Measurements from ENCODE around the gene NME2. TPM values are rescaled to one million over a fixed set of nuclear protein-coding genes. Genes with fewer than 3 reads are reported as not detected.
"Not testable (repeated sequence)": the region's sequence is repeated elsewhere in the genome, so short reads cannot be mapped to it uniquely, and the experiment has no call there.

The NME2 gene
- total RNA-seq, 1 experiment from 2014 or later, result 826 TPM

GRCh38 chr17:51166987-51167931, 1.0 kb downstream of the NME2 start:
- CTCF ChIA-PET, result no interaction called here
- Histone ChIP-seq H3K79me2 (ENCODE audit: low read depth) (peaks cover 30% of the 10 kb centered on the region), H3K4me2 (peak overlapping the region; percentile 97), H3F3A (ENCODE audit: insufficient read depth, low read depth) (peaks cover 79% of the 10 kb centered on the region), H3K27ac (peak overlapping the region; percentile 78), H2AFZ (peak overlapping the region; percentile 94), H3K27me3 (ENCODE audit: insufficient read depth, low read depth) (no peaks in the 10 kb centered on the region), H3K4me3 (peak overlapping the region; percentile 80), H4K20me1 (ENCODE audit: insufficient read depth) (peaks cover 43% of the 10 kb centered on the region), H3K36me3 (ENCODE audit: low read depth) (peaks cover 51% of the 10 kb centered on the region), H3K9me2 (ENCODE audit: insufficient read depth) (no peaks in the 10 kb centered on the region), H3K4me1 (replicated peaks; ENCODE audit: insufficient read depth) (peaks cover 18% of the 10 kb centered on the region; the same call in 1 of the 2 replicates), H3K9me3 (ENCODE audit: insufficient read depth, low read depth) (no peaks in the 10 kb centered on the region)
- TF ChIP-seq EZH2 (IDR thresholded peaks at IDR 0.05; ENCODE audit: low read depth) (no peak), CTCF (conservative IDR thresholded peaks at IDR 0.05) (peak; percentile 92)
- BruUV-seq (replicated peaks), result TSS peak; percentile 35
- intact Hi-C loops (cut with micrococcal nuclease; ENCODE audit: unreplicated experiment), result loop anchor here (5.0 kb wide), 2 partner anchors 95 to 165 kb away; partner anchors contain the start of genes MBTD1 and UTP18
- DNase-seq, result peak in 1 of 2 experiments; percentile 68
- POLR2A ChIA-PET (ENCODE audit: unreplicated experiment), result no interaction called here

- H3K4me3 ChIP-seq, result no peak overlapping the region
- H3K36me3 ChIP-seq (ENCODE audit: low read depth), result peaks cover 42% of the 10 kb centered on the region
- H3K9me3 ChIP-seq (ENCODE audit: insufficient read depth, low read depth), result no peaks in the 10 kb centered on the region
- H3F3A ChIP-seq (ENCODE audit: insufficient read depth, low read depth), result peaks cover 79% of the 10 kb centered on the region
- BruUV-seq (replicated peaks), result no TSS peak
- no peak overlapping the region for H2AFZ ChIP-seq
- ChIA-PET POLR2A (ENCODE audit: unreplicated experiment) (no interaction called here), CTCF (no interaction called here)
- intact Hi-C loops (cut with micrococcal nuclease; ENCODE audit: unreplicated experiment), result loop anchor here (5.0 kb wide), 2 partner anchors 93 to 167 kb away; partner anchors contain the start of genes MBTD1 and UTP18
- peaks cover 30% of the 10 kb centered on the region for H3K79me2 ChIP-seq (ENCODE audit: low read depth)
- H3K4me2 ChIP-seq, result no peak overlapping the region
- H3K4me1 ChIP-seq (replicated peaks; ENCODE audit: insufficient read depth), result peaks cover 18% of the 10 kb centered on the region; the same call in 1 of the 2 replicates
- H4K20me1 ChIP-seq (ENCODE audit: insufficient read depth), result peaks cover 47% of the 10 kb centered on the region
- H3K9me2 ChIP-seq (ENCODE audit: insufficient read depth), result no peaks in the 10 kb centered on the region
- no peak for DNase-seq
- TF ChIP-seq EZH2 (IDR thresholded peaks at IDR 0.05; ENCODE audit: low read depth) (no peak), CTCF (conservative IDR thresholded peaks at IDR 0.05) (no peak)
- H3K27ac ChIP-seq, result no peak overlapping the region; the same call in 1 of the 2 replicates
- no peaks in the 10 kb centered on the region for H3K27me3 ChIP-seq (ENCODE audit: insufficient read depth, low read depth)
Observed at GRCh38 chr17:51169340-51169739, 3.1 kb downstream of the NME2 start.

GRCh38 chr17:51170736-51171135, 4.5 kb downstream of the NME2 start:
- Histone ChIP-seq H4K20me1 (ENCODE audit: insufficient read depth) (peaks cover 47% of the 10 kb centered on the region), H3K4me2 (no peak overlapping the region), H3K9me2 (ENCODE audit: insufficient read depth) (no peaks in the 10 kb centered on the region), H3K4me3 (no peak overlapping the region), H2AFZ (no peak overlapping the region), H3K9me3 (ENCODE audit: insufficient read depth, low read depth) (no peaks in the 10 kb centered on the region), H3K79me2 (ENCODE audit: low read depth) (peaks cover 30% of the 10 kb centered on the region), H3K36me3 (ENCODE audit: low read depth) (peaks cover 42% of the 10 kb centered on the region), H3K27me3 (ENCODE audit: insufficient read depth, low read depth) (no peaks in the 10 kb centered on the region), H3F3A (ENCODE audit: insufficient read depth, low read depth) (peaks cover 79% of the 10 kb centered on the region), H3K4me1 (replicated peaks; ENCODE audit: insufficient read depth) (peaks cover 15% of the 10 kb centered on the region; the same call in 1 of the 2 replicates), H3K27ac (no peak overlapping the region)
- no peak for DNase-seq
- BruUV-seq (replicated peaks), result no TSS peak
- intact Hi-C loops (cut with micrococcal nuclease; ENCODE audit: unreplicated experiment), result no loop called here
- ChIA-PET CTCF (no interaction called here), POLR2A (ENCODE audit: unreplicated experiment) (interaction anchor here (0.6 kb wide), 1 partner anchor 510 kb away, joined by 16 read pairs; no protein-coding TSS in a partner anchor)
- no peak for TF ChIP-seq CTCF (conservative IDR thresholded peaks at IDR 0.05)
- TF ChIP-seq EZH2 (IDR thresholded peaks at IDR 0.05; ENCODE audit: low read depth), result no peak

- H2AFZ ChIP-seq; H3K9me2 ChIP-seq (ENCODE audit: insufficient read depth); intact Hi-C loops (cut with micrococcal nuclease; ENCODE audit: unreplicated experiment); CTCF ChIA-PET; H3K4me2 ChIP-seq; H3K27ac ChIP-seq; DNase-seq; H3K9me3 ChIP-seq (ENCODE audit: insufficient read depth, low read depth); BruUV-seq (replicated peaks); H3K4me3 ChIP-seq; H3K27me3 ChIP-seq (ENCODE audit: insufficient read depth, low read depth): not testable (repeated sequence)
- POLR2A ChIA-PET (ENCODE audit: unreplicated experiment), result interaction anchor here (0.5 kb wide), 1 partner anchor 139 kb away, joined by 3 read pairs; no protein-coding TSS in a partner anchor
- Histone ChIP-seq H3K79me2 (ENCODE audit: low read depth) (peaks cover 22% of the 10 kb centered on the region), H3K4me1 (replicated peaks; ENCODE audit: insufficient read depth) (peaks cover 13% of the 10 kb centered on the region; the same call in 1 of the 2 replicates), H3F3A (ENCODE audit: insufficient read depth, low read depth) (peaks cover 78% of the 10 kb centered on the region), H3K36me3 (ENCODE audit: low read depth) (peaks cover 42% of the 10 kb centered on the region), H4K20me1 (ENCODE audit: insufficient read depth) (peaks cover 48% of the 10 kb centered on the region)
Observed at GRCh38 chr17:51172030-51172429, 5.8 kb downstream of the NME2 start.
